HG03108 (cell line): ENCODE results near the gene IMMP1L.

ENCODE experiments used
- ATAC-seq: cut with Tn5 transposase; IDR thresholded peaks from one replicate; pipeline ENCODE4 v1.9.1; 2021; ENCODE audit warnings: moderate library complexity; ENCODE audit not compliant: unreplicated experiment

IMMP1L gene

DNA sequence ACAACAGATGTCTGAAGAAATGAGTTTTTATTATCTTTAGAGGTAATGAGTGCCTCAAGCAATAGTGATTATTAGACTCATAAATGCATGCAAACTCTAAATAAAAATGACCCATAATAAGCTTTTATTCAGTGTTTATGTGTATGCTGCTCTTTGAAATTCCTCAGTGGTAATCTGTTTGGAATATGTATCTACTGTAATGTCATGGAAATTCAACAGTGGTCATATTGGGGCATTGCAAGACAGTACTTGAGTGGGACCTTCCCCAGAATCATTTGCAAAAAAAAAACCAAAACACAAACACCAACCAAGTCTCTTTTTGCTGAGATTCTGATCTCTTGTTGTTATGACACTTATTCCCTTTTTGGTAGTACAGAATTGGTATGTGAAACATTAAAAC is 104.8 kb downstream of the IMMP1L start:
- no peak for ATAC-seq

DNA sequence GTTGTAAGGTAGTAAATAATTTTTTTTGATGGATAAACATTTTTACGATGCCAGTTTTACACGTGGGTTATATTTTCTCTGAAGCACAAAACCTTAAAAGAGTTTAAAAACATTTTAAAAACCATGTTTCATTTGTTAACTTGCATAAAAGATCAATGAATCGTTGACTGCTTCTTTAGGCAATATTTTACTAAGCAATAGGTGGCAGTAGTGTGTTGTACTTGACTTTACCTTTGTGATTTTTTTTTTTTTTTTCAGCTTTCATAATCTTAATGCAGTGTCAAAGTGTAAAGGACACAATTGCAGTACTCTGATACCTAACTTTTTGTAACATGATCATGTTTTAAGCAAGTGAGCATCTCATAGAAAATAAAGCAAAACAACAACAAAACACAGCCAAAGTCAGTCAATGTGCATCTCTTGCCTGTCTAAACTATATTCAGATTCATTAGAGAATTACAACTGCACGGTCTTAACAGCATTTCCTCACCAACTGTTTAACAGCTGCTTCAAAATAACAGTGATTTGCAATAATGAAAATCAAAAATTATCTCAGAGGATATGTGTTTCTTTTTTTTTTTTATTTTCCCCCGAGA is 112.1 kb downstream of the IMMP1L start:
- ATAC-seq: no peak

DNA sequence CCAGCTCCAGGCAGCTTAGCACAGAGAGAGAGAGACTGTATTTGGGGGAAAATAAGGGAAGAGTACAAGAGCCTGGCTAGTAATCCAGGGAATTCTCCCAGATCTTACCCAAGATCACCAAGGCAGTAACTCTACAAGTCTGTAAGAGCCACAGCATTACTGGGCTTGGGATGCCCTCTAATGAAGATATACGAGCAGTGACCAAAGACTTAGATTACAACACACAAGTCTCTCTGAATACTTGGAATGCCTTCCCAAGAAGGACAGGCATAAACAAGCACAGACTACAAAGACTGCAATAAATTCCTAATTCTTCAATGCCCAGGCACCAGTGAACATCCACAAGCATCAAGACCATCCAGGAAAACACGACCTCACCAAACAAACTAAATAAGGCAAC is 122.0 kb downstream of the IMMP1L start:
- no peak for ATAC-seq

GRCh38 chr11:31383116-31383515 is 126.3 kb downstream of the IMMP1L start:
- ATAC-seq: no peak
